PFSK-1 (cell line): ENCODE measurements around the gene ADGRF5.

Source experiments
- FOXP2 ChIP-seq: optimal IDR thresholded peaks from 2 replicates; pipeline ENCODE3; 2011; ENCODE audit warnings: borderline replicate concordance, control low read depth, inconsistent platforms; ENCODE audit not compliant: insufficient read depth; ENCODE audit errors: extremely low read length, extremely low read depth
- POLR2AphosphoS5 ChIP-seq: IDR thresholded peaks from 2 replicates; pipeline ENCODE4 v1.6.1; 2012; ENCODE audit warnings: low read depth, mild to moderate bottlenecking, control low read depth, low read length, moderate library complexity
- SIN3A ChIP-seq: IDR thresholded peaks from 2 replicates; pipeline ENCODE4 v1.6.1; 2012; ENCODE audit warnings: mild to moderate bottlenecking, low read length, moderate library complexity, borderline replicate concordance; ENCODE audit not compliant: insufficient read depth
- TAF1 ChIP-seq: IDR thresholded peaks from 2 replicates; pipeline ENCODE4 v1.6.1; 2012; ENCODE audit warnings: low read length, control low read depth, borderline replicate concordance; ENCODE audit not compliant: insufficient read depth
- TF ChIP-seq, protein P1 (sequence below), 2 experiments: IDR thresholded peaks; 2 replicates each; pipeline versions ENCODE4 v1.6.1 to v1.8.0; 2011 to 2012; ENCODE audit warnings: low read depth in 2 of 2, low read length in 2 of 2, control low read depth in 1 of 2, inconsistent platforms in 1 of 2, mild to moderate bottlenecking in 1 of 2, moderate library complexity in 1 of 2; ENCODE audit not compliant: insufficient read depth in 1 of 2

Gene ADGRF5

DNA sequence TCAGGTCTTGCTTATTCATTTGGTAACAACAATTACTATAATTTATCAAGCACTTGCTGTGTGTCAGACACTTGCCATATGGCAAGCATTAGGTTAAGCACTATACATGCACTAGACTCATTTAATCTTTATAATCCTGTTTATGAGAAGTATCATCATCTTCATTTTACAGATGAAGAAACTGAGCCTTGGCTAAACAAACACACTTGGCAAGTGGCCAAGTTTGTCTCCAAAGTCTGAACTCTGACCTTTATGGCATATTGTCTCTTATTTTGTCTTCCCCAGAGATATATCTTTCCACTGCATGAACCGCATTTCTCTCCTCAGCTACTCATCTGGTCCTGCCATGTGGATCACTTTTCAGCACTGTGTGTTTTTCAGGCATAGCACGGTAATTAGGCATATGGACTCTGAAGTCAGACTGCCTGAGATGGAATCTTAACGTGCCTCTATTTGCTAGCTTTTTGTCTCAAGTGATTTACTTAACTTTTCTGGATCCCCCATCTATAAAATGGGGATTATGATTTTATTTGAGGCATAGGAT is 4.7 kb downstream of the ADGRF5 start:
- TF ChIP-seq POLR2AphosphoS5 (no peak), SIN3A (no peak), FOXP2 (no peak), TAF1 (no peak)
- TF ChIP-seq, protein P1, sequence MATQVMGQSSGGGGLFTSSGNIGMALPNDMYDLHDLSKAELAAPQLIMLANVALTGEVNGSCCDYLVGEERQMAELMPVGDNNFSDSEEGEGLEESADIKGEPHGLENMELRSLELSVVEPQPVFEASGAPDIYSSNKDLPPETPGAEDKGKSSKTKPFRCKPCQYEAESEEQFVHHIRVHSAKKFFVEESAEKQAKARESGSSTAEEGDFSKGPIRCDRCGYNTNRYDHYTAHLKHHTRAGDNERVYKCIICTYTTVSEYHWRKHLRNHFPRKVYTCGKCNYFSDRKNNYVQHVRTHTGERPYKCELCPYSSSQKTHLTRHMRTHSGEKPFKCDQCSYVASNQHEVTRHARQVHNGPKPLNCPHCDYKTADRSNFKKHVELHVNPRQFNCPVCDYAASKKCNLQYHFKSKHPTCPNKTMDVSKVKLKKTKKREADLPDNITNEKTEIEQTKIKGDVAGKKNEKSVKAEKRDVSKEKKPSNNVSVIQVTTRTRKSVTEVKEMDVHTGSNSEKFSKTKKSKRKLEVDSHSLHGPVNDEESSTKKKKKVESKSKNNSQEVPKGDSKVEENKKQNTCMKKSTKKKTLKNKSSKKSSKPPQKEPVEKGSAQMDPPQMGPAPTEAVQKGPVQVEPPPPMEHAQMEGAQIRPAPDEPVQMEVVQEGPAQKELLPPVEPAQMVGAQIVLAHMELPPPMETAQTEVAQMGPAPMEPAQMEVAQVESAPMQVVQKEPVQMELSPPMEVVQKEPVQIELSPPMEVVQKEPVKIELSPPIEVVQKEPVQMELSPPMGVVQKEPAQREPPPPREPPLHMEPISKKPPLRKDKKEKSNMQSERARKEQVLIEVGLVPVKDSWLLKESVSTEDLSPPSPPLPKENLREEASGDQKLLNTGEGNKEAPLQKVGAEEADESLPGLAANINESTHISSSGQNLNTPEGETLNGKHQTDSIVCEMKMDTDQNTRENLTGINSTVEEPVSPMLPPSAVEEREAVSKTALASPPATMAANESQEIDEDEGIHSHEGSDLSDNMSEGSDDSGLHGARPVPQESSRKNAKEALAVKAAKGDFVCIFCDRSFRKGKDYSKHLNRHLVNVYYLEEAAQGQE (IDR thresholded peaks at IDR 0.05; ENCODE audit: insufficient read depth in 1 of 2, low read depth in 2 of 2, low read length in 2 of 2), result no peak

DNA sequence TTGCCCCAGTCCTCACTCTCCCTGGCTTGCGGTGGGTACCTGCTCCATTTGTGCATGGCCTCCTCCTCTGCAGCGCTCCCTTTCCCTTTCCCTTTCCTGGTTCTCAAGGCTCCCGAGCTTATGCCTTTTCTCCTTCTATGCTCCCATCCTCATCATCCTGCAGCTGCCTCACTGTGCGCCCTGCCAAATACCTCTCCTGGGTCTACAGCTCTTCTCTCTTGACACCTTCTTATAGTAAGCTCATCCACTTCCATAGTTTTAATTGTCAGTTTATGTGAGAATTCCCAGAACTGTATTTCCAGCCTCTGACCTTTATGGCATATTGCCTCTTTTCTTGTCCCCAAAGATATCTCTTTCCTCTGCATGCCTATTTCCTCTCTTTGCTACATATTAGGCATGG is 5.9 kb downstream of the ADGRF5 start:
- TF ChIP-seq POLR2AphosphoS5, result no peak
- no peak for TF ChIP-seq FOXP2
- TF ChIP-seq TAF1, result no peak

DNA sequence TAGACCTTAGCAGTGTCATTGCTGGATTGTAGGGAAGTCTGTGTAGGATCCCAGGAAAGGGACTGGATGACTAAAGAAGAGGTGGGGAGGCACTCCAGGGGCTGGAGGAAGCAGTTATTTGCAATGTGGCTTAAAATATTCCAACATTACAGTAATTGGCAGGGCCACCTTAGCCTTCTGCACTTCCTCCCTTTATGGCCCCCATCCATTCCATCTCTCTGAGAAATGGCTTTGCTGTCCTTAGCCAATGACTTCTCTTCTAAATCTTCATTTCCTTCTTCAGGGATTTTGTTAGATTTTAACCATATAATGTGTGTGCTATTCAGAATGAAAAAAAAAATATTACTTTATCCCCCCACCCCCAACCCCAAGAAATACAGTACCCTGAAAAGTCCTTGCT is 6.4 kb downstream of the ADGRF5 start:
- TF ChIP-seq SIN3A (no peak), POLR2AphosphoS5 (no peak), FOXP2 (no peak), TAF1 (no peak)
- TF ChIP-seq, protein P1 (IDR thresholded peaks at IDR 0.05; ENCODE audit: insufficient read depth in 1 of 2, low read depth in 2 of 2, low read length in 2 of 2), result no peak

DNA sequence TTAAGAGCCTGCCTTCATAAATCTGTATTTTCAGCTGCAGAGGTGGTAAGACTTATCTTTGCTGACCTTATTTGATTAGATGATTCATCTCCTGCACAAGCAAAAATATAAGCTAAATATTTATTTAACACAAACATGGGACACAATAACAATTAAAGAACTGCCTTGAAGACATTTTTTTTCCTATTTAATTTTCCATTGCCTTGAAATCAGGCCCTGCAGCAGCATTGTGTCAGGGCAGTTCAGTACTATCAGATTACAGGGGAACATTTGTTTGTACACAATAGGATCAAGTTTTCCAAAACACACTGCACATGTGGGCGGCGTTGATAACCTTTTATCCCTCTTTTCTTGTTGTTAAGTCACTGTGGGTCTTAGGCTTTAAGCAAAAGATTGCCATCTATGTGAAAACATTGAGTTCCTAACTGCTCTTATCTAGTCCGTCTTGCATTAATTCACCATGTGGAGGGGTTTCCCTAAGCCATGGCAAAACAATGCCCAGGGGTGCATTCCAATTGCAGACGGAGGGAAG is 7.4 kb downstream of the ADGRF5 start:
- TF ChIP-seq, protein P1 (IDR thresholded peaks at IDR 0.05; ENCODE audit: insufficient read depth in 1 of 2, low read depth in 2 of 2, low read length in 2 of 2), result no peak
- no peak for TF ChIP-seq SIN3A
- TF ChIP-seq FOXP2, result no peak
- no peak for TF ChIP-seq TAF1
- no peak for TF ChIP-seq POLR2AphosphoS5

DNA sequence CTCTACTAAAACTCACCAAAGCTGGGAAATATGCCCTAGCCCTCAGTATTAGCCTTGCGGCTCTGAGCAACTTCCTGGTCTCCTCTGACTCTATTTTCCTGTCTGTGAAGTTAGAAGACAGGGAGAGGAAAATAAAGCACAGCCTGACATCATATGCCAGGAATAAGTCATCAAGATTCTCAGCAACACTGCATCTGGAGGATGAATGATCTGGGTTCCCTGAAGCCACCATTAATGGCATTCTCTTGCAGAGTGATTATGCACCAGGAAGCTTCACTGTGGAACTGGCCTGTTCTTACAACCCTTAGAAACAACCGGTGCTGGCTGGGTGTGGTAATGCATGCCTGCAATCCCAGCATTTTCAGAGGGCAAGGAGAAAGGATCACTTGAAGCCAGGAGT is 12.4 kb downstream of the ADGRF5 start:
- TF ChIP-seq POLR2AphosphoS5 (no peak), TAF1 (no peak), FOXP2 (no peak), SIN3A (no peak)
- TF ChIP-seq, protein P1 (IDR thresholded peaks at IDR 0.05; ENCODE audit: insufficient read depth in 1 of 2, low read depth in 2 of 2, low read length in 2 of 2), result no peak
